H1 (cell line): Measurements from ENCODE around the gene CCDC12.

Experiments
- CTCF ChIP-seq, 3 experiments: IDR thresholded peaks; 1 replicate in 2 of 3; 2 replicates in 1 of 3; pipeline versions ENCODE4 v1.5.1 to v1.6.1; 2011; ENCODE audit warnings: low read length in 3 of 3, mild to moderate bottlenecking in 3 of 3, inconsistent platforms in 2 of 3, low read depth in 1 of 3, moderate library complexity in 1 of 3; ENCODE audit not compliant: insufficient read depth in 1 of 3; ENCODE audit errors: control extremely low read depth in 1 of 3
- E2F6 ChIP-seq: IDR thresholded peaks from 2 replicates; pipeline ENCODE4 v1.6.1; 2012; ENCODE audit warnings: inconsistent platforms
- EGR1 ChIP-seq: IDR thresholded peaks from 2 replicates; pipeline ENCODE4 v1.6.1; 2011; ENCODE audit warnings: low read depth, low read length, borderline replicate concordance
- EP300 ChIP-seq, 2 experiments: IDR thresholded peaks; 1 replicate in 1 of 2; 2 replicates in 1 of 2; pipeline ENCODE4 v1.6.1; 2011 to 2012; ENCODE audit warnings: low read depth in 2 of 2, low read length in 2 of 2, mild to moderate bottlenecking in 2 of 2, borderline replicate concordance in 1 of 2, inconsistent platforms in 1 of 2, moderate library complexity in 1 of 2
- EZH2 ChIP-seq: fragments of 200-600 bp; sonication (generic); IDR thresholded peaks from 2 replicates; pipeline ENCODE4 v1.7.1; 2012; ENCODE audit warnings: low read depth, mild to moderate bottlenecking, moderate library complexity, low read length, inconsistent platforms; ENCODE audit not compliant: severe bottlenecking
- MAX ChIP-seq: IDR thresholded peaks from 2 replicates; pipeline ENCODE4 v1.6.1; 2012; ENCODE audit warnings: inconsistent platforms
- PHF8 ChIP-seq: fragments of 200-600 bp; sonication (generic); conservative IDR thresholded peaks from 2 replicates; pipeline ENCODE4 v1.7.1; 2012; ENCODE audit warnings: low read depth, mild to moderate bottlenecking, inconsistent platforms, low read length, moderate library complexity
- POLR2A ChIP-seq, 2 experiments: IDR thresholded peaks; 1 replicate in 1 of 2; 2 replicates in 1 of 2; pipeline ENCODE4 v1.6.1; 2011; ENCODE audit warnings: low read depth in 2 of 2, low read length in 2 of 2, mild to moderate bottlenecking in 2 of 2; ENCODE audit errors: control extremely low read depth in 1 of 2
- RFX5 ChIP-seq: IDR thresholded peaks from 2 replicates; pipeline ENCODE4 v1.6.1; 2011; ENCODE audit warnings: low read depth, low read length, improper control_type of control experiment, borderline replicate concordance
- SIRT6 ChIP-seq: IDR thresholded peaks from one replicate; pipeline ENCODE4 v1.7.1; 2012; ENCODE audit warnings: low read length, inconsistent platforms
- YY1 ChIP-seq: IDR thresholded peaks from 2 replicates; pipeline ENCODE4 v1.6.1; 2011; ENCODE audit warnings: low read depth, mild to moderate bottlenecking, low read length

- no peak for TF ChIP-seq E2F6
- no peak for TF ChIP-seq POLR2A (IDR thresholded peaks at IDR 0.05; ENCODE audit: control extremely low read depth in 1 of 2, low read depth in 2 of 2, low read length in 2 of 2)
- no peak for TF ChIP-seq CTCF (IDR thresholded peaks at IDR 0.05; ENCODE audit: control extremely low read depth in 1 of 3, insufficient read depth in 1 of 3, low read depth in 1 of 3, low read length in 3 of 3)
- no peak for TF ChIP-seq EGR1
- TF ChIP-seq EP300 (IDR thresholded peaks at IDR 0.05; ENCODE audit: borderline replicate concordance in 1 of 2, low read depth in 2 of 2, low read length in 2 of 2): no peak
- no peak for TF ChIP-seq MAX
- no peak for TF ChIP-seq EZH2
- TF ChIP-seq SIRT6: no peak
- TF ChIP-seq YY1: no peak
- TF ChIP-seq RFX5: no peak
- no peak for TF ChIP-seq PHF8
Observed at GRCh38 chr3:46904303-46905212, 72.0 kb downstream of the CCDC12 start.
